Femur (tissue), 1 donor: Measurements from ENCODE around the gene ZNF726.
A peak's percentile ranks its signal among the peaks of the same experiment; 100 is the strongest.
"Not testable (repeated sequence)": the region's sequence is repeated elsewhere in the genome, so short reads cannot be mapped to it uniquely, and the experiment has no call there.

Experiments
- DNase-seq: peaks from one replicate; pipeline ENCODE4 v3.0.0-alpha.2; 2017

Gene ZNF726

DNA sequence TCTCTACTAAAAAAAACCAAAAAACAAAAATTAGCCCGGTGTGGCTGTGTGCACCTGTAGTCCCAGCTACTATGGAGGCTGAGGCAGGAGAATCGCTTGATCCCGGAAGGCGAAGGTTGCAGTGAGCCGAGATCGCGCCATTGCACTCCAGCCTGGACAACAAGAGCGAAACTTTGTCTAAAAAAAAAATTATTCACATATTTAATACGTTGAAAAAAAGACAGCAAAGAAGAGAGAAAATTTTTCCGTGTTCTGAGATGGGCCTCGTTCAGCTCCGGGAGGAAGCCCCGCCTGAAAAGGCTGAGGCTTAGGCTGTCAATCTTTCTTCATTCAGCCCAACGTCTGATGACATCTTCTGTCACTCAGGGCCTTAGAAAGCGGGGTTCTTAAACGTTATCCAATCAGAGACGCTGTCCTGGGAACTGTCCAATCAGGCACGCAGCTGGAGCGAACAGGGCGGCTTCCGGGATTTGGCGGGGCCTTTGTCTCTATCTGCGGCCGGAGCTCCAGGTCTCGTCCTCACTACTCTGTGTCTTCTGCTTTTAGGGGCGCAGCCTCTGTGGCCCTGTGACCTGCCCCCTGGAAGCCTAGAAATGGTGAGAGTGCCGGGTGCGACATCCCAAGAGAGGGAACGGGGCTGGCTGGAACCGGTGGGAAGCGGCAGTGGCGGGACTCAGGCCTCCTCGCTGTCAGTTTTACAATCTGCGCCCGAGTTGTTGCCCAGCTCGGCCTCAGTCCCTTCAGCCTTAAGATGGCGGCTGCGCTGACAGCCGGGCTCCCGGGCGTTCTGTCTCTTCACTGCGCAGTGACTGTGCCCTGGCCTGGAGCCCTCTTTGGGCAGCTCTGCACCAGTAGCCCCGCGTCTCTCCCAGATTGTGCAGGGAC, at the start of gene ZNF726:
Gene ZNF726, plus strand, starts transcription at position 485 of the 885 bp plus-strand sequence. Its CDS starts 109 bp downstream, at position 594.
- peak; percentile 96 for DNase-seq

DNA sequence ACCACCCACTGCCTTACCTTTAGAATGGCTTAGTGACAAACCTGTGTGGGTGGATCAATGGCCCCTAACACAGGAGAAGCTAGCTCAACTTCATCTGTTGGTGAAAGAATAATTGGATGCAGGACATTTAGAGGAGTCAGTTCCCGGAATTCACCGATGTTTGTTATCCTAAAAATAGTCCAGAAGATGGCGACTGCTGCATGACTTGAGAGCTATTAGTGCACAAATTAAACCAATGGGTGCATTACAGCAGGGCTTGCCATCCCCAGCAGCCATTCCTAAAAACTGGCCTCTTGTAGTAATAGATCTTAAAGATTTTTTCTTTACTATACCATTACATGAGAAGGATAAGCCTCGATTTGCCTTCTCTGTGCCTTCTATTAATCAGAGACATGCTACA, 46.8 kb upstream of the ZNF726 start:
- no peak for DNase-seq

DNA sequence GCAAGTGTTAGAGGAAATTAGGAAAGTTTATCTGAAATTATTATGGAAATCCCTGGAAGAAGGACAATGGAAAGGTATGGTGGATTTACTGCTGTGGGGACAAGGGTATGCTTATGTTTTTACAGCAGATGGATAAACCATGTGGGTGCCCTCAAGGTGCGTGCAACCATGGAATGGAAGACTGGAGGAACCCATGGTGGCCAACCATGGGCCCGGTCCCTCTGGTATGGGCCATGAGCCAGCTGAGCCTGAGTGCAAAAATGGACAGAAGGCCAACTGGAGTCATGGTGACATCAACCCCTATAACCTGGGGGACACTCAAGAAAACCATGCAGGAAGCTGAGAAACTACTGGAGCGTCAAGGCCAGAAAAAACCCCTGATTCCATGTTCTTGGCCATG, 46.1 kb upstream of the ZNF726 start:
- DNase-seq, result no peak

DNA sequence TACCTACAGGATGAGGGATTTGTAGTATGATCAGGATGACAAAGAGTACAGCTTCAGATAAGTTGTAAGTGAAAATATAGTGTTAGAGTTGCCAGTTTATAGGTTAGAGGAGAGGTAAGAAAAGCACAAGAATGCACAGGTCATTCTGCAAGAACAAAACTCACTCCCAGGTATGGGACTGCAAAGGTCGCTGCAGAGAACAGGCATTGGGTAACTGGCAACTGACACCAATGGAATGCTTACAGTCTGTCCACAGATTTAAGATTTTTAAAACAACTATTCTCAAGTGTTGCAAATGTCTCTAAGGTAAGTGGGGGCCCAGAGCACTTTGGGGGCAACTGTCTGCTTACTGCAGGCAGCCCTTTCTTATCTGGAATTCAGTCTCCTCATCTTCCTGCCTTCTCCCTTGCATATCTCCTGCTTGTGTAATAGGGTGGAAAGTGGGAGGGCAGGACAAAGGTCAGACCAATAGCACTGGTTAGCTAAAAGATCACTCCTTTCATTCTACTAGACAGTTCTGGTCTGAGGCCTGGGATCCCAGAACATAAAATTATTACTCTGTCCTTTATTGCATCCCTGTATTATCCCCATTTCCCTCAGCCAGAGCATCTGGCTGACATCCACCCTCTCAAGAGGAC, 42.3 kb upstream of the ZNF726 start:
- no peak for DNase-seq

DNA sequence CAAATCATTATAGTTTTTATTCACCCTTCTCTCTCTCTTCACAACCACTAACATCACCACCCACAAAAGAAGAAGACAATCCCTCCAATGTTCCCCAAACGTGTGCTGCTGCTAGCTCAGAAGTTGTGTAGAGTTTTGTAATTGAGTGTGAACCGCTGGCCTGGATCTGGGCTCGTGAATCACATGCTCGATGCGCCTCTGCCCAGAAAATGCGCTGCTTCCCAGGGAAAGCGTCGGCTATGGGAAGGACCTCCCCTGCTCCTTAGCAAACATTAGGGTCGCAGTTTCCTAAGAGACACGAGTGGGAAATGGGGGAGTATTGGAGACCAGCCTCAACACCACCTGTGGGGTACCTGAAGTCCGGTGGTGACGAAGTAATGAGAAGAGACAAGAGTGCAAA, 38.4 kb upstream of the ZNF726 start:
- no peak for DNase-seq

DNA sequence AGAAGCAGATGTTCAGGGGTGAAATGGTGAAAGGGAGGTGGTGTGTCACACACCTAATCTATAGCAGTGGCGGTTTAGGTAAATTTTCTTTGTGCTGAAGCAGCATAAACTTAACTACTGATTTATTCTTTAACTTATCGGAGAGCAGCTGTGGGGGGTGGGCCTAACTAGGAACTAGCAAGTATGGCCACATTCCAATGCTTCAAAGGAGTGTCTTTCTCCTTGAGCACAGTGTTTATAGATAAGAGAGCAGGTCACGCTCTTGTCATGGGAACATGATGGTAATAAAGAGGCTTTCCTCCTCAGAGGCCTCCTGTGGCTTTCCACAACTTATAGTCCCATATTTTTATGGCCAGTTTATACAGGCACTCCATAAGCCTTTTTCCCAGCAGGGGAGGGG, 37.9 kb upstream of the ZNF726 start:
- not testable (repeated sequence) for DNase-seq

DNA sequence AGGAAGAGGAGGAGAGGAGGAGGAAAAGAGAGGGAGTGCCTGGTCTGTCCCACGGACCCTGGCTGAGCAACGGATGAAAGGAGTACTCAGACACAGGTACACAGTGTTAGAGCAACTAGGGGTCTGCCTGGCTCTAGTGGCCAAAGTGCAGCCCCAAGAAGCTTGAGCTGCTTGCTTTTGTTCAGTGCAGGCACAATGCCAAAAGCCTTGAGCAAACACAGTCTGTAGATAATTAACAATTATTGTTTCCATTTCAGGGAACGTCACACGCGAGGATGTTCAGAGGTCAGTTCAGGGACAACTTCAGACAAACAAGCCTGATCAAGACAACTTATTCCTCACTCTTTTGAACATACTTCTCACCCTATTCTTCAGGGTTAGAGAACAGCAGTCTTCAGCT, 32.2 kb upstream of the ZNF726 start:
- no peak for DNase-seq

DNA sequence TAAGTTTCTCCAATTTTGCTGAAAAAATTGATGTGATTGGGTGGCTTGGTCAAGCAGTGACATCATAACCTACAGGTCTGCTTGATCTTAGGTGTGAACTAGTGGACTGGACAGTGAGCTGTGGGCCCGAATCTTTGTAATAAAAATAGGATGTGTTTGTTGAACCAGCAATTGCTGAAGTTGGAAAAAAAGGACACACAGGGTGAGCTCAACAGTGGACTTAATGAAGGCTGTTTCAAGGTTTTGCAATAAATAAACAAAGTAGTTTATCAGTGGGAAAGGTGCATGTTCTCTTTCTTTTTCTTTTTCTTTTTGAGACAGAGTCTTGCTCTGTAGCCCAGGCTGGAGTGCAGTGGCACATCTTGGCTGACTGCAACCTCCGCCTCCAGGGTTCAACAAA, 30.3 kb upstream of the ZNF726 start:
- no peak for DNase-seq

DNA sequence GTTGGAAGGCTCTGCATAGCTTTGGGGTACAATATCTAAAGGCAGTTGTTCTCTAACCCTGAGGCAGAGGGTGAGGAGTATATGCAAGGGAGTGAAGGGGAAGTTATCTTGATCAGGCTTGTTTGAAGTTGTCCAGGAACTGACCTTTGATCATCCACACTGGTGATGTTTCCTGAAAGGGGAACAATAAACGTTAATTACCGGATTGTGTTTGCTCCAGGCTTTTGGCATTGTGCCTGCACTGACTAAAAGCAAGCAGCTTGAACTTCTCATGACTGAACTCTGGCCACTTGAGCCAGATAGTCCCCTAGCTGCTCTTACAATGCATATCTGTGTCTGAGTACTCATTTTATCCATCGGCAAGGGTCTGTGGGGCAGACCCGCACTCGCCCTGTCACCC, 27.0 kb upstream of the ZNF726 start:
- no peak for DNase-seq

DNA sequence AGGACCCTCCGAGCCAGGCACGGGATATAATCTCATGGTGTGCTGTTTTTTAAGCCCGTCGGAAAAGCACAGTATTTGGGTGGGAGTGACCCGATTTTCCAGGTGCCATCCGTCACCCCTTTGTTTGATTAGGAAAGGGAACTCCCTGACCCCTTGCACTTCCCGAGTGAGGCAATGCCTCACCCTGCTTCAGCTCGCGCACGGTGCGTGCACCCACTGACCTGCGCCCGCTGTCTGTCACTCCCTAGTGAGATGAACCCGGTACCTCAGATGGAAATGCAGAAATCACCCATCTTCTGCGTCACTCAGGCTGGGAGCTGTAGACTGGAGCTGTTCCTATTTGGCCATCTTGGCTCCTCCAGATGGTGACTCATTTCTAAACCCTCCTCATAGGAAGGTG, 18.6 kb upstream of the ZNF726 start:
- DNase-seq, result not testable (repeated sequence)

DNA sequence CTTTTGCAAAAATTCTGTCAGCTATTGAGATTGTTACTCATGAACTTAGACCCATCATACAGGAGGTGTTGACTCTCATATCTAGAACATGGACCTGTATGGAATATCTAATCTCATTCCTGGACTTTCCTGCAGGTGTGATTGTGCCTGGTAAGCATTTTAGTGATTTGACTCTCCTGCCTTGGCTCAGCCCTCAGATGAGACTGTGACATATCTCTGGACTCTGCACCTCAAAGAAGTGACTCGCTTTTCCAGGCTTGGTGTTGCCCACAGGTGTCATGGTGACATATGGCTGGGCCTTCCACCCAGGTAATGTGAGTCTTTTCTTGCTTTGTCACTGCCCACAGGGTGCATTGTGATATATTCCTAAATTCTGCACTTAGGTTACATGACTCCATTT, 17.8 kb upstream of the ZNF726 start:
- DNase-seq, result no peak

DNA sequence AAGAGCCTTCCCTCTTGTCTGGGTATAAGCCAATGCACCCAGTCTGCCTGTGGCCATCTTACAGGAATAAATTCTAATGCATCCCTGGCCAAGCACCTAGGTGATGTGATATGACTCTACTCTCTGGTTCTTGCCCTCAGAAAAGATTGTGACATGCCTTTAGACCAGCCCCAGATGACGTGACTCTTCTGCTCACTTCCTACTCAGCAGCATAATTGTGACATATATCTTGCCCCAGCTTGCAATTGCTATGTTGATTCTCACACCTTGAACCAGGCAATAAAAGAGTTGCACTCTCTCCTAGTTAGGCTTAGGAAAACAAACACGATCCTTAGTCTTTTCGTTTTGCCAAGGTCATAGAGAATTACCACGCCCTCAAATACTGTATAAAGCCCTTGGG, 13.3 kb upstream of the ZNF726 start:
- no peak for DNase-seq

DNA sequence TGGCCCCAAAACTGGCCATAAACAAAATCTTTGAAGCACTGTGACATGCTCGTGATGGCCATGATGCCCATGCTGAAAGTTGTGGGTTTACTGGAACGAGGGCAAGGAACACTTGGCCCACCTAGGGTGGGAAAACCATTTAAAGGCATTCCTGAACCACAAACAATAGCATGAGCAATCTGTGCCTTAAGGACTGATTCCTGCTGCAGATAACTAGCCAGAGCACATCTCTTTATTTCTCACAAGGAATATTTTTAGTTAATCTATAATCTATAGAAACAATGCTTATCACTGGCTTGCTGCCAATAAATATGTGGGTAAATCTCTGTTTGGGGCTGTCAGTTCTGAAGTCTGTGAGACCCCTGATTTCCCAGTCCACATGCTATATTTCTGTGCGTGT, 10.3 kb upstream of the ZNF726 start:
- no peak for DNase-seq

DNA sequence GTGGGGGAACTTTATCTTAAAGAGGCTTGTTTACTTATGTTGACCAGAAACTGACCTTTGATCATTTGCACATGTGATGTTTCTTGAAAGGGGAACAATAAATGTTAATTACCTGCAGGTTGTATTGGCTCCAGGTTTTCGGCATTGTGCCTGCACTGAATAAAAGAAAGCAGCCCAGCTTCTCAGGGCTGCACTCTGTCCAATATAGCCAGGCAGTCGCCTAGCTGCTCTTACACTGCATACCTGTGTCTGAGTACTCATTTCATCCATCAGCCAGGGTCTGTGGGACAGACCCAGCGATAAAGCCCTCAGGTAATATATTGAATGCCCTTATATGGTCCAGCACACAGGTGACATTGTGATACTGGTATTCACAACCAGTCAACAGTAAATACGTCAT, 8.9 kb upstream of the ZNF726 start:
- DNase-seq, result no peak

DNA sequence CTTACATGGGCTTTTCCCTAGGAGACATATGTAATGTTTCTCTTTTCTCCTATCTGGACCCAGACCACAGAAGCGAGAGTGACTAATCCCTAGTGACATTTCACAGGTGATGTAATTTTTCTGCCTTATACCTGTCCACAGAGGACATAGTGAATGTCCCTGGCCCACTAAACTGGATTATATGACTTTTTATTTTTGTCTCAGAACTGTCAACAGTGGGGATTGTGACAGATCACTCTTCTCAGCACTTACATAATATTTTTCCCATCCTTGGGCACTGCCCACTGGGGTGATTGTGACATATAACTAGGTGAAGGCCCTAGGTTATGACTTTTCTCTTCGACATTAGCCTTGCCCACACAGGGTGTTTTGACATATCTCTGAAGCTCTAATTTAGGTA, 7.9 kb upstream of the ZNF726 start:
- no peak for DNase-seq

DNA sequence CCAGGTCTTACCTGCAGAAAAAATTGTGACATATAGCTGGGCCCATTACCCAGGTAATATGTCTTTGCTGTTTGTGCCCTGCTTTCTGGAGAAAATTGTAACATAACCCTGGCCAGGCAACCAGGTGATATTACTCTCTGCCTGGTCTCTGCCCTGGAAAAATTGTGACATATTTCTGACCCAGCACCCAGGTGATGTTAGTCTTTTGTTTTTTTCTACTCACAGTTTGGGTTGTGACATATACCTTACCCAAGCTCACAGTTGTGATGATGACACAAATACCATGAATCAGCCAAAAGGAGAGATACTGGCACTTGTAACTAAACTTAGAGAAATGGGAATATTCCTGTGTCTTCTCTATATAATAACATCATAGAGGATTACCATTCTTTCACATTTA, 6.5 kb upstream of the ZNF726 start:
- no peak for DNase-seq

DNA sequence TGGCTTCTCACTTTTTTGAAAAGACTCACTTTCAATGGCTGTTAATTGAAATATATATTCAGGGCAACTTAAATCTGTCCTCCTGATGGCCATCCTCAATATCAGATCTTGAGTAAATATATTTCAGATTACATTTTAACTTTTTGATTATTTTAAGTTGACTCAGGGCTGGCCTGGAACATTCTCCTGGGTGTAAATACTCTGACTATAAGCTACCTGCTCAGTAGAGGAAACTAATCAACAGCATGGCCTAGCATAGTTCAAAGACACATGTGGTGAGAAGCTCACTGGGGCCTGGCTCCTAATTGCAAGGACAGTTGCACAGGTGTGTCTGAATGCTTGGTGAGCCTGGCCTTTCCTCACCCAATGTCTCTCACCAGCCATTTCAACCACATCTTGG, 5.5 kb upstream of the ZNF726 start:
- DNase-seq, result no peak

DNA sequence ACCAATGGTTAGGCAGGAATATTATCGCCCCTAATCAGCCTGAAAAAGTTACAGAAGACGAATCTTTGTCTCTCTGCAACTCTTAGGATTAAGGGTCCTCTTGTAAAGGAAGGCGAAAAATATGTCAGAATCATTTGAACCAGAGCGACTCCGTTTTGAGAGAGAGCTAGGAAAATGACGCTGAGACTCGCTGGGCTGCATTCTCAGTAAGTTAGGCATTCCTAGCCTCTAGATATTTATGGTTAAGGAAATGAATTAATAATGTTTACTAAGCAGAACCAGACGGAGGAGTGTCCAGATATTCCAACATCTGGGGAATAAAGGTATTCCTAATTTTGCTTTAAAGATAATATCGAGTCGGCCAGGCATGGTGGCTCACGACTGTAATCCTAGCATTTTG, 755 bp upstream of the ZNF726 start:
- no peak for DNase-seq

DNA sequence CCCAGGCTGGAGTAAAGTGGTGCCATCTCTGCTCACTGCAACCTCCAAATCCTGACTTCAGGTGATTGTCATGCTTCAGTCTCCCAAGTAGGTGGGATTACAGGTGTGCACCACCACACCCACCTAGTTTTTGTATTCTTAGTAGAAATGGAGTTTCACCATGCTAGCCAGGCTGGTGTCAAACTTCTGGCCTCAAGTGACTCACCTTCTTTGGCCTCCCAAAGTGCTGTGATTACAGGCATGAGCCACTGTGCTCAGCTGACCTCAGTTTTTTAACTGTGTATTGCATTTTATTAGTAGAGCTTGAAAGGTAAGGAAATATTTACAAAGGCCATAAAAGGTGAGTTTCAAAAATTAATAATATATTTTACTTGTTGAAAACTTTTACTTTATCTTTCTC, 2.3 kb downstream of the ZNF726 start:
- DNase-seq, result no peak

DNA sequence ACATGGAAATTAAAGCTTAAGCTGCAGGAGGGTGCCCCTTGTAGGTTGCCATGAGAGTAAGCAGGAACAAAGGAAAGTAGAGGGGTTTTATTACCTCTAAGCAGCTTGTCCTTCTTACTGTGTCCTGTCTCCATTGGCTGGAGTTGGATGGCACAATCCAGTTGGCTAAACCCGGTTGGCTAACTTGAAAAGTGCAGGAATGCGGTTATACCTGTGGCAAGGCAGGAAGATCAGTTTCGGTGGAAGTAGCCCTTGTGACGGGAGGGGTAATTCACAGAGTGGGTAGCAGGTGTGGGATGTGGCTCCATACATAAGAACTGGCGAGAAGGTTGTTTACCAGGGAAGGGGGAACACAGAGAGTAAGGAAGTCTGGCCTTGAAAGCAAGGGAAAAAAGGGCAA, 3.2 kb downstream of the ZNF726 start:
- DNase-seq, result no peak

DNA sequence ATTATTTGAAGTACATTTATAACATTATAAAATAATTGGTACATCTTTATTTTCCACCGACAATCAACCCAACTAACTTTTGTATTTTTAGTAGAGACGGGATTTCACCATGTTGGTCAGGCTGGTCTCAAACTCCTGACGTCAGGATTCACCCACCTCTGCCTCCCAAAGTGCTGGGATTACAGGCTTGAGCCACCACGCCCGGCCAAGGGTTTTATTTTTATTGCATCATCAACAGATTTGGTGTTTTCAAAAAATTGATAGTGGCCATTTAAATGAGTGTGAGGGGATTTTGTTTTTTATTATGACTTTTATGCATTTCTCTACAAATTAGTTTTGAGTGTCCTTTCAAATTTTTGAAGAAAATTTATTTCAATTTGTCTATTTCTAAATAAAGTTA, 10.6 kb downstream of the ZNF726 start:
- no peak for DNase-seq

DNA sequence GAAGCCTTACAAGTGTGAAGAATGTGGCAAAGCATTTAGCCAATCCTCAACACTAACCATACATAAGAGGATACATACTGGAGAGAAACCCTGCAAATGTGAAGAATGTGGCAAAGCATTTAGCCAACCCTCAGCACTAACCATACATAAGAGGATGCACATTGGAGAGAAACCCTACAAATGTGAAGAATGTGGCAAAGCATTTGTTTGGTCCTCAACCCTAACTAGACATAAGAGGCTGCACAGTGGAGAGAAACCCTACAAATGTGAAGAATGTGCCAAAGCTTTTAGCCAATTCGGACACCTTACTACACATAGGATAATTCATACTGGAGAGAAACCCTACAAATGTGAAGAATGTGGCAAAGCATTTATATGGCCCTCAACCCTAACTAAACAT, 18.2 kb downstream of the ZNF726 start:
- no peak for DNase-seq

DNA sequence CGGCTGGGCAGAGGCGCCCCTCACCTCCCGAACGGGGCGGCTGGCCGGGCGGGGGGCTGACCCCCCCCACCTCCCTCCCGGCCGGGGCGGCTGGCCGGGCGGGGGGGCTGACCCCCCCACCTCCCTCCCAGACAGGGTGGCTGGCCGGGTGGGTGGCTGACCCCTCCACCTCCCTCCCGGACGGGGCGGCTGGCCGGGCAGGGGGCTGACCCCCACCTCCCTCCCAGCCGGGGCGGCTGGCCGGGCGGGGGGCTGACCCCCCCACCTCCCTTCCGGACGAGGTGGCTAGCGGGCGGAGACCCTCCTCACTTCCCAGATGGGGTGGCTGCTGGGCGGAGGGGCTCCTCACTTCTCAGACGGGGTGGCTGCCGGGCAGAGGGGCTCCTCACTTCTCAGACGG, 22.3 kb downstream of the ZNF726 start:
- DNase-seq, result not testable (repeated sequence)

DNA sequence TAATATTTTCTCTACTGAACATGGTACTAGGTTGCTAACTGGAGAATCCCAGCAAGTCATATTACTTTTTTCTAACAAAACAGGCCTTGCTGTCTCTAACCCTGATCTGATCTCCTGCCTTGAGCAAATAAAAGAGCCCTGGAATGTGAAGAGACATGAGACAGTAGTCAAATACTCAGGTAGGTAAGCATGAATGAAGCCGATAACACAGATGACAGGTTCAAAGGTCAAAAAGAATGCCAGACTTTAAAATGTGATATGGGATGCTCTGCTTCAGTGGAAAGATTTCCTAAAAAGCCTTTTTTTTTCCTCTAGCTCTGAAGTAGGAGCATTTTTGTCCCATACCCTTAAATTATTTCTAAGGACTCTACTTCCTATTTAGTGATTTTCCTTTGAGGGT, 28.7 kb downstream of the ZNF726 start:
- no peak for DNase-seq

DNA sequence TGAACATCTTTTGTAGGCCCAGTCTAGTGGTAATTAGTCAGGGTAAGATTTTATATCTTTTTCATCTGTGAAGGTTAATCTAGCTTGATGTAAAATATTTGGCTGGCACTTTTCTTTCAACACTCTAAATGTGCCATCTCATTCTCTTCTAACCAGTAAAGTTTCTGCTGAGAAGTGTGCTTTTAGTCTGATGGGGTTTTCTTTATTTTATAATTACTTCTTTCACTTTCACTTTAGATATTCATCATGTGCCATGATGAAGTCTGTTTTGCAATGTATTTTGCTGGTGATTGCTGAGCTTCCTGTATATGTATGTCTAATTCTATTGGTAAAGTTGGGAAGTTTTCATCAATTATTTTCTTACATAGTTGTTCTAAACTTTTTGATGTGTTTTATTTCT, 31.9 kb downstream of the ZNF726 start:
- no peak for DNase-seq
